22Rv1 (cell line): ENCODE measurements around the gene COL8A1.

Experiments used
- H3K27ac ChIP-seq: fragments of 450-650 bp; 2 replicates; pipeline ENCODE4 v1.5.1; 2017
- ZFX ChIP-seq: fragments of 450-650 bp; IDR thresholded peaks from 2 replicates; pipeline ENCODE4 v1.6.1; 2017; ENCODE audit warnings: antibody characterized with exemption, borderline replicate concordance
- TF ChIP-seq, protein P1 (sequence below): fragments of 450-650 bp; IDR thresholded peaks from 2 replicates; pipeline ENCODE4 v1.5.1; 2017; ENCODE audit warnings: mild to moderate bottlenecking

COL8A1 gene

DNA sequence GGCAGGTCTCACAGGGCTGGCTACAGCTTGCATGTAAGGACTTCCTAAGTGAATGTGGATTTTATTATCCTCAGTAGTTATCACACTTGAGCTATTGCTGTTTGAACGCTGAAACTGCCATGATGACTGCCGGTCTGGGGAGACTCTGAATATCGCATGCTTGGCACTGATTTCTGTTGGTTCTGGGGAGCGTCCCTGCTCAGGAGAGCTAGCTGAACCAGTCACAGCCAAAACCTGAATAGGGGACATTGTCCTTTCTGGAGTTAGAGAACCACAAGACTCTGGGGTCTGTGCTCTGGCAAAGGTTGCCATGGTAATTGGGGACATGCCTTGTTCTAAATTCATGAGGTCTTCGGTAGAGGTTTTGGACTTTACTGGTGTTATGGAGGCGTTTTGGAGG is 210.0 kb downstream of the COL8A1 start:
- TF ChIP-seq ZFX = no peak
- TF ChIP-seq, protein P1, sequence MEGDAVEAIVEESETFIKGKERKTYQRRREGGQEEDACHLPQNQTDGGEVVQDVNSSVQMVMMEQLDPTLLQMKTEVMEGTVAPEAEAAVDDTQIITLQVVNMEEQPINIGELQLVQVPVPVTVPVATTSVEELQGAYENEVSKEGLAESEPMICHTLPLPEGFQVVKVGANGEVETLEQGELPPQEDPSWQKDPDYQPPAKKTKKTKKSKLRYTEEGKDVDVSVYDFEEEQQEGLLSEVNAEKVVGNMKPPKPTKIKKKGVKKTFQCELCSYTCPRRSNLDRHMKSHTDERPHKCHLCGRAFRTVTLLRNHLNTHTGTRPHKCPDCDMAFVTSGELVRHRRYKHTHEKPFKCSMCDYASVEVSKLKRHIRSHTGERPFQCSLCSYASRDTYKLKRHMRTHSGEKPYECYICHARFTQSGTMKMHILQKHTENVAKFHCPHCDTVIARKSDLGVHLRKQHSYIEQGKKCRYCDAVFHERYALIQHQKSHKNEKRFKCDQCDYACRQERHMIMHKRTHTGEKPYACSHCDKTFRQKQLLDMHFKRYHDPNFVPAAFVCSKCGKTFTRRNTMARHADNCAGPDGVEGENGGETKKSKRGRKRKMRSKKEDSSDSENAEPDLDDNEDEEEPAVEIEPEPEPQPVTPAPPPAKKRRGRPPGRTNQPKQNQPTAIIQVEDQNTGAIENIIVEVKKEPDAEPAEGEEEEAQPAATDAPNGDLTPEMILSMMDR = no peak
- no peak overlapping the region for H3K27ac ChIP-seq
